GM18526 (cell line): ENCODE measurements around the gene MYL5.

Source experiments
- POLR2A ChIP-seq: IDR thresholded peaks from 3 replicates; pipeline ENCODE4 v1.6.1; 2011; ENCODE audit not compliant: insufficient read length; ENCODE audit errors: extremely low read depth

Gene MYL5

GRCh38 chr4:684623-685327 lies 10.4 kb downstream of the MYL5 start:
- TF ChIP-seq POLR2A, result no peak

GRCh38 chr4:685679-686412 lies 11.5 kb downstream of the MYL5 start:
- TF ChIP-seq POLR2A, result no peak

GRCh38 chr4:686413-687040 lies 12.2 kb downstream of the MYL5 start:
- no peak for TF ChIP-seq POLR2A

- TF ChIP-seq POLR2A, result no peak
These were observed 13.0 kb downstream of the MYL5 start for GRCh38 chr4:687048-687970.

GRCh38 chr4:687971-688853 lies 13.9 kb downstream of the MYL5 start:
- no peak for TF ChIP-seq POLR2A

- peak; percentile 10 for TF ChIP-seq POLR2A
These were observed 14.7 kb downstream of the MYL5 start, which contains the start of gene SLC49A3 for GRCh38 chr4:688854-689681. TSS of gene SLC49A3 (minus strand) at chr4:689151. CDS start at chr4:689127, 24 bp downstream.

- no peak for TF ChIP-seq POLR2A
These were observed 15.4 kb downstream of the MYL5 start for GRCh38 chr4:689723-690122.

- no peak for TF ChIP-seq POLR2A
These were observed 18.6 kb downstream of the MYL5 start for GRCh38 chr4:692771-693554.

GRCh38 chr4:699816-700580 lies 25.7 kb downstream of the MYL5 start:
- no peak for TF ChIP-seq POLR2A

GRCh38 chr4:700587-701264 lies 26.4 kb downstream of the MYL5 start:
- no peak for TF ChIP-seq POLR2A

GRCh38 chr4:702618-703048 lies 28.3 kb downstream of the MYL5 start:
- TF ChIP-seq POLR2A, result no peak
